OCI-M2 (cell line): Measurements from ENCODE around the gene PACRG.

Experiments
- DNase-seq: peaks from one replicate; lab custom pipeline; 2025; ENCODE audit not compliant: unreplicated experiment; lab: John Stamatoyannopoulos, UW

Gene PACRG

DNA sequence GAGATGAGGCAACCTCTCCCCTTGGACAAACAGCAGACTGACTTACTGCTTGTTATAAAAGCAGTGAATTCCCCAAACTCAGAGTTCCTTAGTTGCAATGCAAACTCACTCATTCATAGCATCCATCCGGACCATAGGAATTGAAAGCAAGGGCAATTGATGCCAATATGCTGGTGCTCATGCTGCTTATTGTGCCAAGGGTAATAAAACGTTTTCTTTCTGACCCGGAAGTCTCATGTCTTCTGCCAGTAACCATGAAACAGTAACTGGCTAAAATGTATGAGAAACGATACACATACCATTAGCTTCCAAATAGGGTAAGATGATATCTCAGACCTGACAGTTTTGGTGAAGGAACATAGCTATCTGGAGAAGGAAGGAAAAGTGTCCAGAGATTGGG, 18.3 kb upstream of the PACRG start:
- DNase-seq: no peak

- no peak for DNase-seq
These were observed 17.4 kb upstream of the PACRG start for GRCh38 chr6:162710419-162710818.

GRCh38 chr6:162710936-162711335, 16.8 kb upstream of the PACRG start:
- DNase-seq: no peak

GRCh38 chr6:162711376-162711775, 16.4 kb upstream of the PACRG start:
- DNase-seq: no peak

GRCh38 chr6:162712694-162713093, 15.1 kb upstream of the PACRG start:
- no peak for DNase-seq

DNA sequence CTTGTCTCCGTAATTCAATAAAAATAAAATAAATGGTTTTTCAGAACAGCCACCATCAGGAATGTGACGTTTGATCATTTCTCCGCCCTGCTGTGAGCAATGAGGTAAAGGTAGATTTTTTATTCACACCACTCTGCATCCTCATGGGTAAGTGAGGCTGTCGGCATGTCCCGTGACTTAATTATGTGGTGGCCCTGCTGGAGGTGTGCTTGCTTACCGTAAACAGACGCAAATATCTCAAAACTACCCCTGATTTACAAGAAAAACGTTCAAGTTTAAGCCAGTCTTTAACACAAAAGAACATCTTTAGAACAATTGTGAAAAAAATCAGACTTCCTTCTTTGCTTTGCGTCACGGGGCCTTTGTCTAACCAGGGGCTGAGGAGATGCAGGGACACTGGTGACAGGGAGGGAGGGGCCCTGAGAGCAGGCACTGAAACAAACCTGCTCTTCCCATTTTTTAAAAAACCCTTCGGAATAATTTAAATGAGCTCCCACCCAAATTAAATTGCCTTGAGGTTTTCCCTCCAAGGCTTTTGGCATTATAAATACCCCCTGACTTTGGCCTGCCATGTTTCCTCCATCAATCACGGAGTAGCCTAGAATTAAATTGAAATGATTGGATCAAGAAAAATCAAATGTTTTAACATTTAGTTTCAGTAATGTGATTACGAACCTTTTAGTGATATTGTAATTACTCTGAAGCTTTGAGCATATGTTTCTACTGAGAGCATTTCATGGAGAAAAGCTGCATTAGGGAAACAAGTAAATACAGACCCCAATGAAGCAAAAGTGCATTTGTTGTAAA, 13.6 kb upstream of the PACRG start:
- DNase-seq: no peak

- DNase-seq: no peak
These were observed 12.2 kb upstream of the PACRG start for GRCh38 chr6:162715601-162716000.

GRCh38 chr6:162719528-162719927, 8.2 kb upstream of the PACRG start:
- no peak for DNase-seq

GRCh38 chr6:162721404-162721687, 6.4 kb upstream of the PACRG start:
- no peak for DNase-seq

GRCh38 chr6:162722226-162722625, 5.5 kb upstream of the PACRG start:
- DNase-seq: no peak

GRCh38 chr6:162722633-162723032, 5.1 kb upstream of the PACRG start:
- no peak for DNase-seq

- DNase-seq: no peak
These were observed 840 bp upstream of the PACRG start for GRCh38 chr6:162726947-162727321.

DNA sequence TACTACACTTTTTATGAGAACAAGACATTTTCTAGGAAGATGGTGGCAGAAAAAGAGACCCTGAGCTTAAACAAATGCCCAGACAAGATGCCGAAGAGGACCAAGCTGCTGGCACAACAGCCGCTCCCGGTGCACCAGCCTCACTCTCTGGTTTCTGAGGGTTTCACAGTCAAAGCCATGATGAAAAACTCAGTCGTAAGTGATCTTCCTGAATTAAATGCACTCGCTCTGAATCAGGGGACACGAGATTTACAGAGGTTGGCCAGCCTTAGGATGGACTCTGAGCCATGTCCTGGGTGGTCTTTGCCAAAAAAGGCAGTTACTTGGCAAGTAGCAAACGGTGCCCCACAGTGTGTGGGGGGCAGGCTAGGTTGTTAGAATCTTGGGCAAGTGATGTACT, 423 bp downstream of the PACRG start:
- no peak for DNase-seq

- DNase-seq: no peak
These were observed 932 bp downstream of the PACRG start for GRCh38 chr6:162728706-162729105.

DNA sequence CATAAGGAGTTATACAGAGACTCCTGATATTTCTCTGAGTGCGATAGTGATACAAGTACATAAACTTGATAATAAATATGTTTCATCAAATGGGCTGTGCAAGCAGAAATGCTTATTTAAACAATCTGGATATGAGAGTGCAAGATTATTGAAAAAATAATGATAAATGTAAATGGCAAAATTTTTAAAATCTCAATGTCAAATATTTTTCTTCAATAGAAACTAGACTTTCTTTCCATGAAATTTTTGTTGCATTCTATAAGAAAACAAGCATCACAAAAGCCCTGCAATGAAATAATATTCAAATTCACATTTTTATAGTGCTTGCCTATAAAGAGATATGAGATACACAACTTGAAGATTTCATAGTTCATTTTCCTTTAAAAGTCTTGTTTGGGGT, 2.7 kb downstream of the PACRG start:
- DNase-seq: no peak

- DNase-seq: no peak
These were observed 5.7 kb downstream of the PACRG start for GRCh38 chr6:162733489-162733888.

DNA sequence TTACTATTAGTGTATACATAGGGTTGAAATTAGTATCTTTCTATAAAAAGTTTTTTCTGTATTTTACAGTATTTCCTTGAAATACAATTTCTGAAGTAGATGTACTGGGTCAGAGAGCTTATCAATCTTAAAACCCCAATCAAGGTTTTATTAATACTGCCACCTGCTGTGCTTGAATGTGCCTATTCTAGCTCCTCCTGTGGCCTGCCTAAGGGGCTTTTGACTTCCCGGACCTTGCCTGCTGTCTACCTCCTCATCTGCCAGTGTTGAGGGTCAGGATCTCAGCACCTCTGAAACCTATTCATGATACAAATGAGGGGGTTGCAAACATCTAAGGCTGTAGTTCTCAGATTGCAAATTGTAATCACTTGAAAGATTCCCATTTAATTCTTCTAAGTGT, 9.2 kb downstream of the PACRG start:
- DNase-seq: no peak

DNA sequence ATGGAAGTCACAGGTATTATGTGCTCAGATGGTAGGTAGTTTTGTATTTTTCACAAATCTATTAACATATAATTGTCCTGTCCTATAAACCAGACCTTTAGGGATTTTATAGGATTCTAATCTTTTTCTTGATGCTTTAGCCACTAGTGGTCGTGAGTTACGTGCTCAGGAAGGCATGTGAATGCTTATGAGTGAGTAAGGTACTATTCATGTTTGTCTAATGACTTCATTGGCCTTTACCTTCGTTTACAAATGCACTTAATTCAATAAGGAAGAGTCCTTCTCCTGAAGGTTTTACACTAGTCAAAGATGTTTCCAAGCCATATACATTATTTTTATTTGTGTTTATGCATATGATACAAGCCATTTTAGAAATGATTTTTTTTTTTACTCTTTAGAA, 23.0 kb downstream of the PACRG start:
- no peak for DNase-seq

DNA sequence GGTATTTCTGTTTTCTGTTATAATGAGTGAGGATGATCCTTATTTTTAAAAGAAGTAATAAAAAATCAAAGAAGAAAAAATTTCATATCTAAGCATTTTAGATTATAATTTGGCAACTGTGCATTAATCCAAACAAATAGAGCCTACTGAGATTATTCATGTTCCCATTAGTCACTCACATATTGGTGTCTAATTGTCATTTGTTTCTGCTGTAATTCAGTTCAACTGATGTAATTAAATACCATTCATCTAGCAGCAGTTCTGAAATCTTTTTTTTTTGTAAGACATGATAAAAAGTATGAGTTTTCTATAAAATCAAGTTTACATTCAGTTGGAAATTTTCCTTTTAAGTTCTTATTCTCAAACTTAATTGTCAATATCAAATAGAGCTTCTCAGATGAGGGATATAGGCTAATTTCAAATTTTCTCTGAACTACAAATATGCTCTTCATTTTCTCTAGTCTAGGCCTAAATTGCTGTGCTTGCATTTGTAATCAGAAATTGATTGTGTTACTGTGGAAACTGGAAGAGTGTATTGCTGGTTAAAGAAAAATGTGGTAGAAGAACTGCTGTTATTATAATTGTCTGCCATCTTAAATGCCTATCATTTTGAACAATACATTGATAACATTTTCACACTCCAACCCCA, 23.6 kb downstream of the PACRG start:
- DNase-seq: no peak

GRCh38 chr6:162753775-162754174, 26.0 kb downstream of the PACRG start:
- DNase-seq: no peak

- DNase-seq: no peak
These were observed 42.4 kb downstream of the PACRG start for GRCh38 chr6:162770136-162770535.

GRCh38 chr6:162770955-162771354, 43.2 kb downstream of the PACRG start:
- no peak for DNase-seq

DNA sequence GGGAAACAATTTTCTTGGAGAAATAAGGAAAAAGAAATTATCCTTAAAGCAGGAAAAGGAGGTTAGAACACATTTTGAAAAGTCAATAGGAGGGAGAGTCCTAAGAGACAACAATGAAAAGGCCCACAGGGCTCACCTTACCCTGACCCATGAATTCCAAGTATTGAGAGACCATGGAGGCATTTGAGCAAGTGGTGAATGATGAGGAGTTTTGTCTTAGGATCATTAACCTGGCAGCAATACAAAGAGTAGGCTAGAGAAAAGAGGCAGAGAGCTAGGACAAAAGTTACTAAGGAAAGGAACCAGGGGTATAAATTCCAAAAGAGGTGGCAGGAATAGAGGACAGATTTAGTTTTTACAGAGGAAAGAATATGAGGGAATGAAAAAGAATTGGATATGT, 44.7 kb downstream of the PACRG start:
- DNase-seq: no peak
